Measurements from ENCODE around the gene GINS3. TPM values are rescaled to one million over a fixed set of nuclear protein-coding genes. Genes with fewer than 3 reads are reported as not detected.

The GINS3 gene
- total RNA-seq, 1 experiment from 2014 or later: 17.5 TPM

DNA sequence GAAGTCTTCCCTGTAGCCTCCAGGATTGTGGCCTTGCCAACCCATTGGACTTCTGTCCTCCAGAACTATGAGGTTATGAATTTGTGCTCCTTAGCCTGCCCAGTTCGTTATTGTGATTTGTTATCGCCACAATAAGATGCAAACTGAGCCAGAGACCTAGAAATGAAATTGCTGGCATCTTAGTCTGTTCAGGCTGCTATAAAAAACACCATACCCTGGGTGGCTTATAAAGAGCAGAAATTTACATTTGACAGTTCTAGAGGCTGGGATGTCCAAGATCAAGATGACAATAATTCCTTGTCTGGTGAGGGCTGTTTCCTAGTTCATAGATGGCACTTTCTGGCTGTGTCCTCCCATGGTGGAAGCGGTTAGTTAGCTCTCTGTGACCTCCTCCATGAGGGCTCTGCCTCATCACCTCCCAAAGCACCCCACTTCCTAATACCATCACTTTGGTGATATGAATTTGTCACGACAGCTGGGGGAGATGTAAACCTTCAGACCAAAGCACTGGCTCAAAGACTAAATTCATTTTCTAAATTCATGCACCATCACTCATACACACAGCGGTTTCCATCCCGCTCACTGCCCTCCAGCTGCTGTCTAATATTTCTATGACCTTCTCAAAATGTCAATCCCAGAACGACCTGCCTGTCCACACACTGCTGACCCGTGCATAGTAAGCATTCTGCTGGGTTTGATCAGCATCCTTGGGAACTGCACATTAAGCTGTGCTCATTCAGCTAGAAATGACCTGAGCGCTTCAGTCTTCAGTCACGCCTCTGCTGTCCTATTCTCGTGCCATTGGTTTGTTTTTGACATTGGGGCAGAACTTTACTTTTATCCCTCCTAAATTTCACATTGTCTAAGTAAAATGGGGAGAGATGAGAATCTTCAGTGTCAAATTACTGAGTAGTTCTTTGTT lies 36.6 kb downstream of the GINS3 start:
- H2AFZ ChIP-seq (ENCODE audit: low read length): no peak overlapping the region
- H3K36me3 ChIP-seq (ENCODE audit: low read depth, low read length): no peaks in the 10 kb centered on the region
- DNase-seq (no peak), ATAC-seq (no peak)
- H4K20me1 ChIP-seq (ENCODE audit: low read length): no peaks in the 10 kb centered on the region
- no peaks in the 10 kb centered on the region for H3K9me2 ChIP-seq (replicated peaks; ENCODE audit: low read length)
- no peaks in the 10 kb centered on the region for H3K4me1 ChIP-seq (ENCODE audit: insufficient read depth, low read length)
- no TSS peak for BruUV-seq (replicated peaks)
- TF ChIP-seq, protein P1, sequence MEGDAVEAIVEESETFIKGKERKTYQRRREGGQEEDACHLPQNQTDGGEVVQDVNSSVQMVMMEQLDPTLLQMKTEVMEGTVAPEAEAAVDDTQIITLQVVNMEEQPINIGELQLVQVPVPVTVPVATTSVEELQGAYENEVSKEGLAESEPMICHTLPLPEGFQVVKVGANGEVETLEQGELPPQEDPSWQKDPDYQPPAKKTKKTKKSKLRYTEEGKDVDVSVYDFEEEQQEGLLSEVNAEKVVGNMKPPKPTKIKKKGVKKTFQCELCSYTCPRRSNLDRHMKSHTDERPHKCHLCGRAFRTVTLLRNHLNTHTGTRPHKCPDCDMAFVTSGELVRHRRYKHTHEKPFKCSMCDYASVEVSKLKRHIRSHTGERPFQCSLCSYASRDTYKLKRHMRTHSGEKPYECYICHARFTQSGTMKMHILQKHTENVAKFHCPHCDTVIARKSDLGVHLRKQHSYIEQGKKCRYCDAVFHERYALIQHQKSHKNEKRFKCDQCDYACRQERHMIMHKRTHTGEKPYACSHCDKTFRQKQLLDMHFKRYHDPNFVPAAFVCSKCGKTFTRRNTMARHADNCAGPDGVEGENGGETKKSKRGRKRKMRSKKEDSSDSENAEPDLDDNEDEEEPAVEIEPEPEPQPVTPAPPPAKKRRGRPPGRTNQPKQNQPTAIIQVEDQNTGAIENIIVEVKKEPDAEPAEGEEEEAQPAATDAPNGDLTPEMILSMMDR (conservative IDR thresholded peaks at IDR 0.05; ENCODE audit: low read depth, low read length): no peak
- TF ChIP-seq EZH2 (IDR thresholded peaks at IDR 0.05; ENCODE audit: low read length, unreplicated experiment): no peak
- TF ChIP-seq EZH2phosphoT487 (IDR thresholded peaks at IDR 0.05; ENCODE audit: borderline replicate concordance, low read length): no peak
- intact Hi-C loops (cut with micrococcal nuclease): no loop called here
- H3F3A ChIP-seq (ENCODE audit: low read length, unreplicated experiment): no peaks in the 10 kb centered on the region
- H3K4me3 ChIP-seq (ENCODE audit: low read length): no peak overlapping the region
- no peak overlapping the region for H3K9ac ChIP-seq (ENCODE audit: low read length)
- ChIA-PET POLR2A (ENCODE audit: unreplicated experiment) (no interaction called here), CTCF (interaction anchor here (0.6 kb wide), 2 partner anchors 89 to 122 kb away, joined by 3 to 10 read pairs; no protein-coding TSS in a partner anchor)
- H3K27ac ChIP-seq (ENCODE audit: low read length): no peak overlapping the region
- no peak overlapping the region for H3K4me2 ChIP-seq (ENCODE audit: low read length)
- H3K9me3 ChIP-seq (ENCODE audit: low read length): no peaks in the 10 kb centered on the region
- no peaks in the 10 kb centered on the region for H3K79me2 ChIP-seq (ENCODE audit: low read length)
- H3K27me3 ChIP-seq (ENCODE audit: low read length): no peaks in the 10 kb centered on the region

DNA sequence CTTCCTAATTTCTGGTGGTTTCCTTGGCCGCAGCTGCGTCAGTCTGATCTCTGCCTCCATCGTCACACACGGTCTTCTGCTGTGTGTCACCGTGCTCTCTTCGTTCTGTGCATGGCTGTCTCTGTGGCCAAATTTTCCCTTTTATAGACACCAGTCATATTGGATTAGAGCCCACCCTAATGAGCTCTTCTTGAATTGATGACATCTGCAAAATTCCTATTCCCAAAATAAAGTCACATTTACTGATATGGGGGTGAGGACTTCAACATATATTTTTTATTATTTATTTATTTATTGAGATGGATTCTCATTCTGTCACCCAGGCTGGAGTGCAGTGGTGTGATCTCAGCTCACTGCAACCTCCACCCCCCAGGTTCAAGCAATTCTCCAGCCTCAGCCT lies 38.4 kb downstream of the GINS3 start:
- intact Hi-C loops (cut with micrococcal nuclease): no loop called here
- Histone ChIP-seq H3K27me3 (ENCODE audit: low read length) (no peaks in the 10 kb centered on the region), H3F3A (ENCODE audit: low read length, unreplicated experiment) (no peaks in the 10 kb centered on the region), H3K9me2 (replicated peaks; ENCODE audit: low read length) (no peaks in the 10 kb centered on the region), H4K20me1 (ENCODE audit: low read length) (no peaks in the 10 kb centered on the region), H3K27ac (ENCODE audit: low read length) (no peak overlapping the region), H3K4me1 (ENCODE audit: insufficient read depth, low read length) (no peaks in the 10 kb centered on the region), H2AFZ (ENCODE audit: low read length) (no peak overlapping the region), H3K4me2 (ENCODE audit: low read length) (no peak overlapping the region), H3K4me3 (ENCODE audit: low read length) (no peak overlapping the region), H3K9ac (ENCODE audit: low read length) (no peak overlapping the region), H3K36me3 (ENCODE audit: low read depth, low read length) (no peaks in the 10 kb centered on the region), H3K9me3 (ENCODE audit: low read length) (no peaks in the 10 kb centered on the region), H3K79me2 (ENCODE audit: low read length) (no peaks in the 10 kb centered on the region)
- BruUV-seq (replicated peaks): no TSS peak
- no peak for TF ChIP-seq EZH2phosphoT487 (IDR thresholded peaks at IDR 0.05; ENCODE audit: borderline replicate concordance, low read length)
- TF ChIP-seq EZH2 (IDR thresholded peaks at IDR 0.05; ENCODE audit: low read length, unreplicated experiment): no peak
- TF ChIP-seq, protein P1 (conservative IDR thresholded peaks at IDR 0.05; ENCODE audit: low read depth, low read length): no peak
- ChIA-PET POLR2A (ENCODE audit: unreplicated experiment) (no interaction called here), CTCF (no interaction called here)
- no peak for ATAC-seq
- no peak for DNase-seq

DNA sequence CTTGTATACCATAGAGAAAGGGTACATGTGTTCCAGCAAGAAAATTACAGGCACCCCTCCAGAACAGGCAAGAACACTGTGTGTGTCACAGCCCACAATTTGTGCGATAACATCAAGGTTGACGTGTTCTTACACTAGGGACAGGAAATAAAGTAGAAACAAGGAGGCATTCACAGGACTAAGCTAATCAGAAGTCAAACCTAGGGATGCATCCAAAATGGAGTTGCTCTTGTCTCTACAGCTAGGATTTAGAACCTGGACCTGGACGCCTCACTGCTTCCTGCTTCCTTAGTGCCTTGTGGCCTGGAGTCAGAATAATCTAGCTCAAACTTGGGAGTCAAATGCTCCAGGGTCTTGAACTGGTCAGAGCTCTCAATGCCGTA lies 41.3 kb downstream of the GINS3 start:
- no peak overlapping the region for H3K4me3 ChIP-seq (ENCODE audit: low read length)
- ChIA-PET POLR2A (ENCODE audit: unreplicated experiment) (no interaction called here), CTCF (no interaction called here)
- BruUV-seq (replicated peaks): no TSS peak
- no peaks in the 10 kb centered on the region for H3K27me3 ChIP-seq (ENCODE audit: low read length)
- H3K4me2 ChIP-seq (ENCODE audit: low read length): no peak overlapping the region
- H4K20me1 ChIP-seq (ENCODE audit: low read length): no peaks in the 10 kb centered on the region
- no peak overlapping the region for H3K9ac ChIP-seq (ENCODE audit: low read length)
- no peaks in the 10 kb centered on the region for H3K36me3 ChIP-seq (ENCODE audit: low read depth, low read length)
- DNase-seq: no peak
- H3K9me2 ChIP-seq (replicated peaks; ENCODE audit: low read length): no peaks in the 10 kb centered on the region
- no peak overlapping the region for H2AFZ ChIP-seq (ENCODE audit: low read length)
- intact Hi-C loops (cut with micrococcal nuclease): no loop called here
- TF ChIP-seq EZH2phosphoT487 (IDR thresholded peaks at IDR 0.05; ENCODE audit: borderline replicate concordance, low read length): no peak
- TF ChIP-seq EZH2 (IDR thresholded peaks at IDR 0.05; ENCODE audit: low read length, unreplicated experiment): no peak
- TF ChIP-seq, protein P1 (conservative IDR thresholded peaks at IDR 0.05; ENCODE audit: low read depth, low read length): no peak
- H3K79me2 ChIP-seq (ENCODE audit: low read length): no peaks in the 10 kb centered on the region
- H3K27ac ChIP-seq (ENCODE audit: low read length): no peak overlapping the region
- no peak for ATAC-seq
- H3F3A ChIP-seq (ENCODE audit: low read length, unreplicated experiment): no peaks in the 10 kb centered on the region
- no peaks in the 10 kb centered on the region for H3K4me1 ChIP-seq (ENCODE audit: insufficient read depth, low read length)
- H3K9me3 ChIP-seq (ENCODE audit: low read length): no peaks in the 10 kb centered on the region
